Trophoblast cell (in vitro differentiated cells and primary cell): ENCODE results near the gene SMU1.

ENCODE experiments used
- DNase-seq, 2 donors: peaks; one replicate each; pipeline ENCODE4 v3.0.0-alpha.2; 2016
- H2AFZ ChIP-seq: 2 replicates; pipeline ENCODE4 v1.6.1; 2013; ENCODE audit warnings: low read length, moderate library complexity, mild to moderate bottlenecking; ENCODE audit not compliant: insufficient read depth, poor library complexity
- H2AK5ac ChIP-seq: 2 replicates; pipeline ENCODE4 v1.6.1; 2013; ENCODE audit warnings: mild to moderate bottlenecking, low read length
- H2BK120ac ChIP-seq: 2 replicates; pipeline ENCODE4 v1.6.1; 2013; ENCODE audit warnings: low read length, mild to moderate bottlenecking, moderate library complexity; ENCODE audit not compliant: insufficient read depth, poor library complexity
- H2BK12ac ChIP-seq: 2 replicates; pipeline ENCODE4 v1.6.1; 2013; ENCODE audit warnings: mild to moderate bottlenecking, low read length, moderate library complexity
- H2BK5ac ChIP-seq: 2 replicates; pipeline ENCODE4 v1.6.1; 2013; ENCODE audit warnings: low read length, low read depth, moderate library complexity, mild to moderate bottlenecking; ENCODE audit not compliant: poor library complexity
- H3K14ac ChIP-seq: 2 replicates; pipeline ENCODE4 v1.6.1; 2013; ENCODE audit warnings: mild to moderate bottlenecking, low read length
- H3K18ac ChIP-seq: 2 replicates; pipeline ENCODE4 v1.6.1; 2013; ENCODE audit warnings: mild to moderate bottlenecking, low read length
- H3K23ac ChIP-seq: 2 replicates; pipeline ENCODE4 v1.6.1; 2013; ENCODE audit warnings: low read length
- H3K27ac ChIP-seq: 2 replicates; pipeline ENCODE4 v1.5.1; 2013; ENCODE audit warnings: low read depth, mild to moderate bottlenecking, inconsistent platforms, low read length, moderate library complexity
- H3K27me3 ChIP-seq: 2 replicates; pipeline ENCODE4 v1.6.1; 2013; ENCODE audit warnings: inconsistent platforms, mild to moderate bottlenecking, low read length, moderate library complexity; ENCODE audit not compliant: insufficient read depth
- H3K36me3 ChIP-seq, 2 experiments: 1 replicate in 1 of 2; 2 replicates in 1 of 2; pipeline ENCODE4 v1.6.1; 2013; ENCODE audit warnings: low read length in 2 of 2, mild to moderate bottlenecking in 2 of 2, moderate library complexity in 1 of 2; ENCODE audit not compliant: insufficient read depth in 2 of 2, control insufficient read depth in 1 of 2
- H3K4ac ChIP-seq: 2 replicates; pipeline ENCODE4 v1.6.1; 2013; ENCODE audit warnings: low read depth, mild to moderate bottlenecking, low read length, moderate library complexity
- H3K4me1 ChIP-seq, 2 experiments: 1 replicate in 1 of 2; 2 replicates in 1 of 2; pipeline ENCODE4 v1.6.1; 2013; ENCODE audit warnings: low read length in 2 of 2, mild to moderate bottlenecking in 2 of 2, moderate library complexity in 1 of 2; ENCODE audit not compliant: insufficient read depth in 2 of 2, control insufficient read depth in 1 of 2
- H3K4me2 ChIP-seq: 2 replicates; pipeline ENCODE4 v1.6.1; 2013; ENCODE audit warnings: inconsistent platforms, mild to moderate bottlenecking, low read length, moderate library complexity
- H3K4me3 ChIP-seq: 2 replicates; pipeline ENCODE4 v1.5.1; 2013; ENCODE audit warnings: mild to moderate bottlenecking, low read depth, low read length, inconsistent platforms
- H3K79me1 ChIP-seq: one replicate; pipeline ENCODE4 v1.6.1; 2013; ENCODE audit warnings: low read length
- H3K79me2 ChIP-seq: 2 replicates; pipeline ENCODE4 v1.6.1; 2013; ENCODE audit warnings: low read length, mild to moderate bottlenecking; ENCODE audit not compliant: control insufficient read depth, insufficient read depth, poor library complexity
- H3K9ac ChIP-seq: 2 replicates; pipeline ENCODE4 v1.6.1; 2013; ENCODE audit warnings: mild to moderate bottlenecking, low read length
- H3K9me3 ChIP-seq: 2 replicates; pipeline ENCODE4 v1.6.1; 2013; ENCODE audit warnings: low read depth, mild to moderate bottlenecking, control low read depth, inconsistent platforms, low read length; ENCODE audit not compliant: insufficient read depth
- H4K12ac ChIP-seq: 2 replicates; pipeline ENCODE4 v1.6.1; 2013; ENCODE audit warnings: low read depth, mild to moderate bottlenecking, low read length, moderate library complexity
- H4K8ac ChIP-seq: 2 replicates; pipeline ENCODE4 v1.6.1; 2013; ENCODE audit warnings: low read depth, mild to moderate bottlenecking, low read length, moderate library complexity
- H4K91ac ChIP-seq: one replicate; pipeline ENCODE4 v1.6.1; 2013; ENCODE audit warnings: low read depth, mild to moderate bottlenecking, low read length, moderate library complexity
- WGBS: extraction: QIAGEN DNeasy Blood & Tissue Kit; methylation state at CpG from one replicate; pipeline ENCODE4 v1.1.7; 2013; ENCODE audit warnings: missing lambda C conversion rate; ENCODE audit not compliant: insufficient read length, insufficient coverage; ENCODE audit errors: extremely low coverage; 5-methylcytosine and 5-hydroxymethylcytosine counted together

SMU1 gene

GRCh38 chr9:33116860-33117259 is 40.4 kb upstream of the SMU1 start:
- H3K4me3 ChIP-seq: no peak overlapping the region

GRCh38 chr9:33114746-33115145 is 38.3 kb upstream of the SMU1 start:
- no peak overlapping the region for H4K8ac ChIP-seq
- H3K36me3 ChIP-seq: peaks cover 26 to 48% of the 10 kb centered on the region in 2 experiments
- H3K27ac ChIP-seq: no peak overlapping the region
- H3K27me3 ChIP-seq: no peaks in the 10 kb centered on the region
- no CpG with 5 or more reads among the region's 3 CpGs for WGBS
- H2AK5ac ChIP-seq: no peak overlapping the region
- no peak overlapping the region for H2BK12ac ChIP-seq
- no peak overlapping the region for H3K23ac ChIP-seq
- no peak overlapping the region for H4K12ac ChIP-seq
- no peak overlapping the region for H3K4me3 ChIP-seq
- no peak overlapping the region for H3K9ac ChIP-seq
- H3K79me2 ChIP-seq: no peaks in the 10 kb centered on the region
- no peak overlapping the region for H3K4ac ChIP-seq
- H2BK5ac ChIP-seq: no peak overlapping the region
- no peak overlapping the region for H2BK120ac ChIP-seq
- H3K79me1 ChIP-seq: no peaks in the 10 kb centered on the region
- no peak overlapping the region for H4K91ac ChIP-seq
- no peak for DNase-seq
- no peak overlapping the region for H3K4me2 ChIP-seq
- no peak overlapping the region for H3K14ac ChIP-seq
- H3K4me1 ChIP-seq: peaks cover 0 to 3% of the 10 kb centered on the region in 2 experiments
- H3K18ac ChIP-seq: no peak overlapping the region
- H2AFZ ChIP-seq: no peak overlapping the region
- no peaks in the 10 kb centered on the region for H3K9me3 ChIP-seq

More at GRCh38 chr9:33116860-33117259, 40.4 kb upstream of the SMU1 start:
- Histone ChIP-seq H3K14ac (no peak overlapping the region), H3K4me2 (no peak overlapping the region), H3K18ac (peak overlapping the region; percentile 25), H4K91ac (no peak overlapping the region), H3K79me1 (no peaks in the 10 kb centered on the region), H3K36me3 (peaks cover 25 to 49% of the 10 kb centered on the region in 2 experiments), H2AK5ac (no peak overlapping the region), H3K4me1 (no peaks in the 10 kb centered on the region), H2BK5ac (peak overlapping the region; percentile 46), H3K4ac (no peak overlapping the region), H2AFZ (no peak overlapping the region), H3K9ac (no peak overlapping the region), H3K23ac (no peak overlapping the region), H3K79me2 (no peaks in the 10 kb centered on the region), H3K27ac (no peak overlapping the region), H2BK12ac (no peak overlapping the region), H4K8ac (no peak overlapping the region), H3K9me3 (no peaks in the 10 kb centered on the region), H4K12ac (no peak overlapping the region), H2BK120ac (no peak overlapping the region), H3K27me3 (no peaks in the 10 kb centered on the region)
- no CpG with 5 or more reads among the region's 2 CpGs for WGBS
- DNase-seq: no peak

GRCh38 chr9:33113799-33114547 is 37.5 kb upstream of the SMU1 start:
- no CpG with 5 or more reads among the region's 11 CpGs for WGBS
- H2BK5ac ChIP-seq: no peak overlapping the region
- no peak overlapping the region for H3K27ac ChIP-seq
- H3K4me1 ChIP-seq: peaks cover 5 to 7% of the 10 kb centered on the region in 2 experiments
- H2BK12ac ChIP-seq: no peak overlapping the region
- H3K79me1 ChIP-seq: peaks cover 2% of the 10 kb centered on the region
- H3K4me2 ChIP-seq: no peak overlapping the region
- no peak overlapping the region for H4K8ac ChIP-seq
- H4K91ac ChIP-seq: no peak overlapping the region
- no peak overlapping the region for H3K18ac ChIP-seq
- no peak overlapping the region for H2AFZ ChIP-seq
- no peak overlapping the region for H2AK5ac ChIP-seq
- no peak overlapping the region for H3K4ac ChIP-seq
- no peak overlapping the region for H2BK120ac ChIP-seq
- no peaks in the 10 kb centered on the region for H3K79me2 ChIP-seq
- no peak overlapping the region for H3K23ac ChIP-seq
- no peak overlapping the region for H3K4me3 ChIP-seq
- no peak for DNase-seq
- H3K9me3 ChIP-seq: no peaks in the 10 kb centered on the region
- no peak overlapping the region for H3K14ac ChIP-seq
- peaks cover 25 to 42% of the 10 kb centered on the region in 2 experiments for H3K36me3 ChIP-seq
- no peak overlapping the region for H4K12ac ChIP-seq
- H3K27me3 ChIP-seq: no peaks in the 10 kb centered on the region
- no peak overlapping the region for H3K9ac ChIP-seq

GRCh38 chr9:33112094-33112493 is 35.6 kb upstream of the SMU1 start:
- Histone ChIP-seq H3K4me3 (no peak overlapping the region), H3K4ac (no peak overlapping the region), H3K18ac (peak overlapping the region; percentile 16), H3K27ac (no peak overlapping the region), H4K12ac (peak overlapping the region; percentile 38), H3K9me3 (no peaks in the 10 kb centered on the region), H2BK5ac (no peak overlapping the region), H4K91ac (no peak overlapping the region), H2AFZ (no peak overlapping the region), H4K8ac (no peak overlapping the region), H2BK12ac (no peak overlapping the region), H3K4me1 (peaks cover 13 to 18% of the 10 kb centered on the region in 2 experiments), H3K36me3 (peaks cover 25 to 40% of the 10 kb centered on the region in 2 experiments), H3K27me3 (no peaks in the 10 kb centered on the region), H2AK5ac (no peak overlapping the region), H3K9ac (no peak overlapping the region), H3K14ac (no peak overlapping the region), H3K4me2 (no peak overlapping the region), H2BK120ac (no peak overlapping the region), H3K79me1 (peaks cover 10% of the 10 kb centered on the region), H3K79me2 (peaks cover 2% of the 10 kb centered on the region), H3K23ac (no peak overlapping the region)
- DNase-seq: no peak
- no CpG with 5 or more reads among the region's 4 CpGs for WGBS
